ENCODE measurements around the gene LSM11. TPM values are rescaled to one million over a fixed set of nuclear protein-coding genes. Genes with fewer than 3 reads are reported as not detected.

LSM11 gene
- polyA plus RNA-seq, 1 experiment, result 2.5 TPM

DNA sequence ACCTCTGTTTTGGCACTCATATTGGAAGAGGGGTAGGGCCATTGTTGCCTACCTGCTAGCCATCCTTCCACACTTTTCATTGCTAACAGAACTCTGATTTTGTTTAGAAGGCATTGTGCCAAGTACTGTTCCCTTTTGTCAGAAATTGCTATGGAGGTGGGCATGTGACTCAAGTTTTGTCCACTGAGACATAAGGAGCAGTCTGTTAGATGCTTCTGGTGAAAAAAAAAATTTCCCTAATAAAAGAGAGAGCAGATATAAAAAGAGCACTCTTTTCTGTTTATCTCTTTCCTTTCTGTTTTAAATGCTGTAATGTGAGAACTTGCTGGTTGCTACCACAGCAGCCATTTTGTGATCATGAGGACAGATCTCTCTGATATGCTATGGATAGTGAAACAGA, 34.2 kb upstream of the LSM11 start:
- CTCF ChIA-PET, result interaction anchor here (0.9 to 1.4 kb wide), 3 partner anchors 34 to 278 kb away, joined by 3 to 6 read pairs (median 4); partner anchors contain the start of gene LSM11
- H3K27ac ChIP-seq (ENCODE audit: low read depth, low read length), result no peak overlapping the region

DNA sequence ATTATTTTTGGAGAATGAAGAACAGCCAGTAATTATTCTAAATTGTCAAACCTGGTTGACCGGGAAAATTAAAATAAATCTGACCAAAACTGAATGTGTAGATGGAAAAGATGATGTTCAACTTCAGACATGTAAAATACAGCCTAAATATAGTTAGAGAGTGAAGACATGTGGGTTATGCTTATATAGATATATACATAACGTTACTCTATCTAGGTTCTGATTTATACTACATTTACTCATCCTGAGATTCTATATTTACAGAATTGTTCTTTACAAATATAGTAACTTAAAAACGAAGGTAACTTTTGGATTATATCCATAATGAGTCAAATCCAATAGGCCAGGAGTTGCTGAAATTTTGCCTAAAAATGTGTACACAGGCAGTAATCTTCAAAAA, 33.1 kb upstream of the LSM11 start:
- H3K4me3 ChIP-seq (ENCODE audit: low read depth, low read length), result no peak overlapping the region
- TF ChIP-seq, protein P1, sequence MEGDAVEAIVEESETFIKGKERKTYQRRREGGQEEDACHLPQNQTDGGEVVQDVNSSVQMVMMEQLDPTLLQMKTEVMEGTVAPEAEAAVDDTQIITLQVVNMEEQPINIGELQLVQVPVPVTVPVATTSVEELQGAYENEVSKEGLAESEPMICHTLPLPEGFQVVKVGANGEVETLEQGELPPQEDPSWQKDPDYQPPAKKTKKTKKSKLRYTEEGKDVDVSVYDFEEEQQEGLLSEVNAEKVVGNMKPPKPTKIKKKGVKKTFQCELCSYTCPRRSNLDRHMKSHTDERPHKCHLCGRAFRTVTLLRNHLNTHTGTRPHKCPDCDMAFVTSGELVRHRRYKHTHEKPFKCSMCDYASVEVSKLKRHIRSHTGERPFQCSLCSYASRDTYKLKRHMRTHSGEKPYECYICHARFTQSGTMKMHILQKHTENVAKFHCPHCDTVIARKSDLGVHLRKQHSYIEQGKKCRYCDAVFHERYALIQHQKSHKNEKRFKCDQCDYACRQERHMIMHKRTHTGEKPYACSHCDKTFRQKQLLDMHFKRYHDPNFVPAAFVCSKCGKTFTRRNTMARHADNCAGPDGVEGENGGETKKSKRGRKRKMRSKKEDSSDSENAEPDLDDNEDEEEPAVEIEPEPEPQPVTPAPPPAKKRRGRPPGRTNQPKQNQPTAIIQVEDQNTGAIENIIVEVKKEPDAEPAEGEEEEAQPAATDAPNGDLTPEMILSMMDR (IDR thresholded peaks at IDR 0.05; ENCODE audit: low read depth, low read length), result no peak
- ChIA-PET POLR2A (no interaction called here), CTCF (interaction anchor here (1.8 kb wide), 1 partner anchor 33 kb away, joined by 6 read pairs; the partner anchor contains the start of gene LSM11)
- DNase-seq (ENCODE audit: low read depth, low spot score), result no peak
- no peaks in the 10 kb centered on the region for H3K27me3 ChIP-seq (ENCODE audit: control insufficient read depth, insufficient read depth, low read length)
- H3K9me3 ChIP-seq (ENCODE audit: control insufficient read depth, insufficient read depth, low read length), result no peaks in the 10 kb centered on the region
- no peak overlapping the region for H3K27ac ChIP-seq (ENCODE audit: low read depth, low read length)

More for the DNA sequence above, 34.2 kb upstream of the LSM11 start:
- TF ChIP-seq, protein P1 (IDR thresholded peaks at IDR 0.05; ENCODE audit: low read depth, low read length), result no peak
- no peak overlapping the region for H3K4me3 ChIP-seq (ENCODE audit: low read depth, low read length)
- H3K9me3 ChIP-seq (ENCODE audit: control insufficient read depth, insufficient read depth, low read length), result no peaks in the 10 kb centered on the region
- POLR2A ChIA-PET, result no interaction called here
- H3K27me3 ChIP-seq (ENCODE audit: control insufficient read depth, insufficient read depth, low read length), result no peaks in the 10 kb centered on the region
- no peak for DNase-seq (ENCODE audit: low read depth, low spot score)

DNA sequence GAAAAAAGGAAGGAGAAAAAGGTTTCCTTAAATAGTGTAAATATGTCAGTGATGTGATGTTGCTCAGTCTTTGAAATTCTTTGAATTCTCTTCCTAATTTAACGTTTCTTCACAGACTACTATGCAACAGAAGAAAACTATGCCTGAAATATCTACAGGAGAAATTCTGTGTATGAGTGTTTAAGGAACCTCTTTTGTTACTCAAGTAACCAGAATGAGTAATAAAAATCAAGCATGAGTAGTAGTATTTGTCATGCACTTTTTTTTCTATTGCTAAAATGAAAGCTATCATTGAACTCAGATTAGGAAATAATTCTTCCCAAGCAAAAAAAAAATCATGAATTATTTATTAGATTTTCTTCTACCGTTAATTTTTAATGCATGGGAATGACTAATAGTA, 32.6 kb upstream of the LSM11 start:
- Histone ChIP-seq H3K27me3 (ENCODE audit: control insufficient read depth, insufficient read depth, low read length) (no peaks in the 10 kb centered on the region), H3K27ac (ENCODE audit: low read depth, low read length) (no peak overlapping the region), H3K9me3 (ENCODE audit: control insufficient read depth, insufficient read depth, low read length) (no peaks in the 10 kb centered on the region), H3K4me3 (ENCODE audit: low read depth, low read length) (no peak overlapping the region)
- no peak for DNase-seq (ENCODE audit: low read depth, low spot score)
- ChIA-PET CTCF (interaction anchor here (1.2 to 1.8 kb wide), 2 partner anchors 32 to 383 kb away, joined by 3 to 6 read pairs; partner anchors contain the start of gene LSM11), POLR2A (interaction anchor here (0.9 kb wide), 1 partner anchor 161 kb away, joined by 3 read pairs; no protein-coding TSS in a partner anchor)
- TF ChIP-seq, protein P1 (IDR thresholded peaks at IDR 0.05; ENCODE audit: low read depth, low read length), result no peak

DNA sequence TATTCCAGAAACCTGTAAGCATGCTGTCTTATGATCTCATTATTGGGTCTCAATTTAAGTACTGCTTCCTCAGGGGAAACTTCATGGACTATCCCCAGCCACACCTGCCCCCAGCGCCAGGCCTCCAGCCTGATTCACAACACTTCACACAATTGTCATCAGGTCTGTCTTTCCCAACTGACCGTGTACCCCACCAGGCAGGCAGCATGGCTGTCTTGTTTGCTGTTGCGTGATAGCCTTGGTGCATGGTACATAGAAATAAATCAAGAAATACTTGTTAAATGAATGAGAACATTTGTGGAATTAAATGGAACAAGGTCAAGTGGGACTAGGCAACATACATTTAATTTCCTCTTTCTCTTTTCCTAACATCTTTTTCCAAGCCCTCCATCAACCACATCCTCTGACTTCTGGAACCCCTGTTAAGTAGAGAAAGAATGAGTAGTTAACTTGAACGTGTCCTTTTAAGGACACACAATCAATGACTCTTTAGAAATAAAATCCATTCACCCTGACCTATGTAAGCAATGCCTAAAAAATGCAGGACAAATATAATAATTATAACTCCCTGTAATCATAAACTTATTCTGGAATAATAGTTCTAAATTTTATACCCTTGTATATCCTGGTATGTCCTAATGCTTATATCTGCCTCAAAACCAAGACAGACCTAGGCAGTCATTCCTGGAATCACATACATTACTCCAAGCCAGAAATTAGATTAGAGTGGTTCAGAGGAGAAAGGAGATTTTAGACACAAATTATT, 29.5 kb upstream of the LSM11 start:
- Histone ChIP-seq H3K27ac (ENCODE audit: low read depth, low read length) (no peak overlapping the region), H3K4me3 (ENCODE audit: low read depth, low read length) (no peak overlapping the region), H3K9me3 (ENCODE audit: control insufficient read depth, insufficient read depth, low read length) (no peaks in the 10 kb centered on the region), H3K27me3 (ENCODE audit: control insufficient read depth, insufficient read depth, low read length) (no peaks in the 10 kb centered on the region)
- POLR2A ChIA-PET, result no interaction called here
- CTCF ChIA-PET, result no interaction called here
- TF ChIP-seq, protein P1 (IDR thresholded peaks at IDR 0.05; ENCODE audit: low read depth, low read length), result no peak
- DNase-seq (ENCODE audit: low read depth, low spot score), result no peak

DNA sequence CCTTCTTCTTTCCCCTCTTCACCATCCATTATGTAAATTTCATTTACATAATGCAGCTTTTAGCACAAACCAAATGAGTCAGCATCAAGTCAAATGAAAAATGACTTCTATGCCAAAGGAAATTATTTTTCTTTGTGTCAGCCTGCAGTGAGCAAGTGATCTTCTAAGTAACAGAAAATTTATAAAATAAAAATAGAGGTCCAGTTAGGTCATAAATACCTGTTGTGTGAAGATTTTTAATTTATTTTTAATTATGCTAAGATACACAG, 29.0 kb upstream of the LSM11 start:
- TF ChIP-seq, protein P1 (IDR thresholded peaks at IDR 0.05; ENCODE audit: low read depth, low read length), result no peak
- no peaks in the 10 kb centered on the region for H3K27me3 ChIP-seq (ENCODE audit: control insufficient read depth, insufficient read depth, low read length)
- no peak overlapping the region for H3K27ac ChIP-seq (ENCODE audit: low read depth, low read length)
- no peak overlapping the region for H3K4me3 ChIP-seq (ENCODE audit: low read depth, low read length)
- no peaks in the 10 kb centered on the region for H3K9me3 ChIP-seq (ENCODE audit: control insufficient read depth, insufficient read depth, low read length)
- POLR2A ChIA-PET, result no interaction called here
- DNase-seq (ENCODE audit: low read depth, low spot score), result no peak
- CTCF ChIA-PET, result no interaction called here

All from AG04450 (cell line).